ENCODE measurements around the gene KBTBD8.

Gene KBTBD8, protein sequence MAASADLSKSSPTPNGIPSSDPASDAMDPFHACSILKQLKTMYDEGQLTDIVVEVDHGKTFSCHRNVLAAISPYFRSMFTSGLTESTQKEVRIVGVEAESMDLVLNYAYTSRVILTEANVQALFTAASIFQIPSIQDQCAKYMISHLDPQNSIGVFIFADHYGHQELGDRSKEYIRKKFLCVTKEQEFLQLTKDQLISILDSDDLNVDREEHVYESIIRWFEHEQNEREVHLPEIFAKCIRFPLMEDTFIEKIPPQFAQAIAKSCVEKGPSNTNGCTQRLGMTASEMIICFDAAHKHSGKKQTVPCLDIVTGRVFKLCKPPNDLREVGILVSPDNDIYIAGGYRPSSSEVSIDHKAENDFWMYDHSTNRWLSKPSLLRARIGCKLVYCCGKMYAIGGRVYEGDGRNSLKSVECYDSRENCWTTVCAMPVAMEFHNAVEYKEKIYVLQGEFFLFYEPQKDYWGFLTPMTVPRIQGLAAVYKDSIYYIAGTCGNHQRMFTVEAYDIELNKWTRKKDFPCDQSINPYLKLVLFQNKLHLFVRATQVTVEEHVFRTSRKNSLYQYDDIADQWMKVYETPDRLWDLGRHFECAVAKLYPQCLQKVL

DNA sequence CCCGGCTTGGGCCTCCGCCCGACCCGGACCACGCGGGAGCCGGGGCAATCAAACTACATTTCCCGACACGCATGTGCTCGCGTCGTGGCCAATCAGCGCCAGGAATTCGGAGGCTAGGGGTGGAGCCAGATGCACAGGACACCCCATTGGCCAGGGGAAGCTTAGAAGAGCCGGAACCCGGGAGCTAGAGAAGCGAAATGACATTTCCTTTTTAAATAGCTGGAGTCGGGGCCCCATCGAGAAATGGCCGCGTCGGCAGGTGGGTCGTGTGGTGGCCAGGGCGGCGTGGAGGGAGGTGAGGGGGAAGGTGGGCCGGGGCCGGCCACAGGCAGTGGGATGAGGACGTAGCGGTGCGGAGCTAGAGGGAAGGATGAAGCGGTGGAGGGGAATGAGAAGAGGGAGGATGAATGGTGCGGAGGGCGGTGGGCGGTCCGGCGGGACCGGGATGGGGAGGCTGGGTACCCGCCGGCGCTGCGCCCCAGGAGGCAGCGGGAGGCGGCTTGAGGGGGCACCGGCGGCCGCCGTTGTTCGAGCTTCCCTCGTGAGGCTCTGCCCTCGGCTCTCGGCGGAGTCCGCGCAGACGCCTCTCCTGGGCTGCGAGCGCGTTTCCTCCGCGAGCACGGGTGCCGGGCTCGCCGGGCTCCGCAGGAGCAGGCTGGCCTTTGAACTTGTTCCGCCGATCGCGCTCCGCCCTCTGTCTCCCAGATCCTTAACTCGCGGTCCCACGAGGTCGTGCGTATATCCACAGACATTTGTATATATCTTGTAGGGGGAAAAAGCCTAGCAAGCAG is at the start of gene KBTBD8:
Gene KBTBD8 (plus strand): TSS at position 195 of the 791 bp plus-strand sequence. CDS start 49 bp downstream, at position 244.
- peak; percentile 97 for DNase-seq

DNA sequence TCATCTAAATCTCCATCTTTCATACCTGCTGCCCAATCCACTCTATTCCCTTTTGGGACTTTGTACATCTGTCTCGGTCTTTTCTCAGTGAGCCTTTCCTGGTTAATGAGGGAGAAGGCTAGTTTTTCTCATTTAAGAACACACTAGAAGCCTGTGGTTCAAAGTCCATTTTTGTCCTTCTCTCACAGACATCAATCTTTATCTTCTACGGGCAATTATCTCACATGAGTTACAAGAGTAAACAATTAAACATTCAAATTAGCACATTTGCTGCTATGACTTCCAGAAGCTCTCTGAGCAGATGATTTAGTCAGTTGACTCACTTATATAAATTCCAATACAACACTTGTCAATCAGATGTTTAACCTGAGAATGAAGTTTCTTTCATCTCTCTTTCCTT is 49.3 kb upstream of the KBTBD8 start:
- no peak for DNase-seq

DNA sequence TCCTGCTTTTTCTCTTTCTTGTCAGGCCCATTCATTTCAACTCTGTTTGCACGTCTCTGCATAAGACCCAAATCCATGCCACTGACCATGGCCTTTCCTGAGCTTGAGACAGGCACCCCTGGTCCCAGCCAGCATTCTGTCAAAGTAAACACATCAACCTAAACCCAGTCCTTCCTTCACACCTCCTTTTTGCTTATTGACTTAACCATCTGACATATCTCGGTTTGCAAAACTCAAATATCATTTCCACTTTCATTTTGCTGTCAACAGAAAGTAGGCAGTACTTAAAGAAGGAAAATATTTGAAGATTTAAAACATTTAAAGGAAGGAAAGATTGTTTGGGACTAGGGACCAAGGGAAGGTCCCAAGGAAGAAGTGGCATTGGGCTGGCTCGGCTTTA is 48.2 kb upstream of the KBTBD8 start:
- DNase-seq = no peak

DNA sequence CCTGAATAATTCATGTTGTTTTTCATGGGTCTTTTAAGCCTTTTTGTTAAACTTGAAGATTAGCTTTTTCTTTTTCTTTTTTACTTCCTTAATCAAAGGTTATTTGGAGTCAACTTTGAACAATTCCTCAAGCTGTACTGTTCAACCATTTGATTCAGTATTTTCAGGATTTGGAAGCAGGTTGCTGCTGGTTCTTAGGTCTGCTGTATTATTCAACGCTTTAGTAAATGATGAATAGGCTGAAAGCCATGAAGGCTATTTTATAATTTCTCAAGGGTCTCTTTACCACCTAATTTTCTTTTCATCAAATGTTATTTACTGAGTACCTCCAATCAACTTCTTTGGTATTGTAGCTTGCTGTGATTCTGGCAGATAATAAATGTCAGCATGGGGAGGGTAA is 45.8 kb upstream of the KBTBD8 start:
- DNase-seq = no peak

DNA sequence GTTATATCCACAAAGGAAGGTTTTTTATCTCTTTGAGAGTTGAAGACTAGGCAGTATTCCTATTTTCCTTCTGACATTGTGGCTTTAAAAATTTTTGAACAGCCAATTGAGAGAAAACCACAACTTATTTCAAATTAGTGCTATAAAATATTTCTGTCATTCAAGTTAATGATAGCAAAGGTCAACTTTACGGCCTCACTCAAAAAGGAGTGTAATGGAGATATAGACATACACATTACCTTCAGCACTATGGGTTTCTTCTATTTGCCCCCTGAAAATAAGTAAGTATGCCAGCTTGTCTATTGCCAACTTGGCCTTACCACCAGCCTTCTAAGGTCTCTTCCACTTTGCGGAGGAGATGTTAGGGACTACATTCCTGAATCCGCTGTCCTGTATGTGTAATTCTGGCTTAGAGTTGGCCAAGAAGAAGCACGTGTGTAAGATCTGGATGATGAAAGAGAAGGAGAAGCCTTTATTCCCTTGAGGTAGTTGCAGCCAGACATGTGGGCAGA is 44.1 kb upstream of the KBTBD8 start:
- no peak for DNase-seq

DNA sequence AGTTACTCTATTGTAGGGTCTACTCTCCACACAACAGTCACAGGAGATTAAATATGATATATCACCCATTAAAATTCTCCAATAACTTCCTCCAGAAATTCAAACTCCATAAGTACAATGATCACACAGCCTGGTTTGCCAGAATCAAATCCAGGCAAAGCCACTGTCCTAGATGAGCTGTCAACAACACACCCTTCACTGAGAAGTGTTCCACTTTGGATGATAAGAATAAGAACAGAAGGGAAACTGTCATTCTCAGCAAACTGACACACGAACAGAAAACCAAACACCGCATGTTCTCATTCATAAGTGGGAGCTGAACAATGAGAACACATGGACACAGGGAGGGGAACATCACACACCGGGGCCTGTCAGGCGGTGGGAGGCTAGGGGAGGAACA is 41.4 kb upstream of the KBTBD8 start:
- no peak for DNase-seq

DNA sequence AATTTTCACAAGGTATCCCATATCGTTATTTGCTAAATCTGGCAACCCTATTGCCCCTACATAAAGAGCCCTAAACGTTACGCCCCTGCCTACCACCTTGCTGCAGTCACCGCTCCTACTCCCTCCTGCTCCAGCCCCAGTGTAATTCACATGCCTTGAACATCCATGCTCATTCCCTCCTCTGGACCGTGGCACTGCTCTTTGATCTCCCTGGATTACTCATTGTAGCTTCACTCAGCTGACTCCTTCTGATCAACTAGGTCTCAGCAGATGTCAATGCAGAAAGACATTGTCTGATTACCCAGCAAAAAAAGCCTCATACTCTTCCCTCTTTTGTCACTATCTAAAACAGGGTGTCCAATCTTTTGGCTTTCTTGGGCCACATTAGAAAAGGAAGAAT is 40.7 kb upstream of the KBTBD8 start:
- DNase-seq = no peak

DNA sequence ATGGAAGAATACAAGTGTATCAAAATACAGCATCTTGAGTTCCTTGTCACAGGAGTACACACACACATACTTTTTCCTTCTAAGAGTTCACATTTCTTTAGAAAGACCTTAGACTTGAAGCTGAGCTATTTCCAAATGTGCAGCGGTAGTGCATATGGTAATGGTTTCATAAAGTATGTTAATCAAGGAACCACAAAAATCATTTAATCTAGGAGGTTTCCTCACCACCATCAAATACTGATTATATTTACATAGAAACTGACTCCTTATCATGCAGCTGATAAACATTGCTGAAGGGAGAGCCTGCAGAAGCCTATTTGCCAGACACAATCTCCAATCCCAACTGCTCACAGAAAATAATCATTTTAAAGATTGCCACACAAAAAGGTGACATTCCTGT is 40.0 kb upstream of the KBTBD8 start:
- no peak for DNase-seq

DNA sequence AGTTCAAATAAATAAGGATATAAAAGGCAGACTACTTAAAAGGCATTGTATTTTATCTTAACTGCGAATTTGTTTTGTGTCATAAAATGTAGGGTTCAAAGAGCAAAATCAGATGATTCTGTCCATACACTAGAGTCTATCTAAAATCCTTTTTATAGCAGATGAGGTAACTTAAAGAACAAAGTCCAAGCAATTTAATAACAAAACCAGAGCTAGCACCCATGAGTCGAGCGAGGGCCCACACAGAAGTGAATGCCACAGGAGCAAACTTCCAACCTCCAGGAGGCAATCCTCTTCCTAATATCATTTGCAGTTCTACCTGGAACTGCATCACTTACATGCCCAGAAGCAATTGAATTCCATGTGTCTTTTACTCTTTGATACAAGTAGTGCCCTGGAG is 35.4 kb upstream of the KBTBD8 start:
- DNase-seq = no peak

DNA sequence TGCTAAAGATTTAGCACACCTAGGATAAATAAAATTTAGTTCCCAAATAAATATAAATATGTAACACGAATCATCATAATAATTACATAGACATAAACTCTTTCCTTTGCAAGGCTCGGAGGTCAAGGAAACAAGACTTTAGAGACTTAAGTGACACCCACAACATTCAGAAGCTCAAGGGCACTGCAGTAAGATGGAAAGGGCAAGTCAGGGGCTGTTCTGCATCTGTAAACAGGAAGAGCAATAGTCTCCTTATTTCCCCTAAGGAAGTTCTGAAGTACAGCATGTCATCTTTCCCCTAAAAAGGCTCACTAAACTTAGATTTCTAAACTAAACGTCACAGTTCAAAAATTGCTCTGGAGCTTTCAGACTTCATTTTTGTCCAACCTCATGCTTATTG is 26.9 kb upstream of the KBTBD8 start:
- no peak for DNase-seq

DNA sequence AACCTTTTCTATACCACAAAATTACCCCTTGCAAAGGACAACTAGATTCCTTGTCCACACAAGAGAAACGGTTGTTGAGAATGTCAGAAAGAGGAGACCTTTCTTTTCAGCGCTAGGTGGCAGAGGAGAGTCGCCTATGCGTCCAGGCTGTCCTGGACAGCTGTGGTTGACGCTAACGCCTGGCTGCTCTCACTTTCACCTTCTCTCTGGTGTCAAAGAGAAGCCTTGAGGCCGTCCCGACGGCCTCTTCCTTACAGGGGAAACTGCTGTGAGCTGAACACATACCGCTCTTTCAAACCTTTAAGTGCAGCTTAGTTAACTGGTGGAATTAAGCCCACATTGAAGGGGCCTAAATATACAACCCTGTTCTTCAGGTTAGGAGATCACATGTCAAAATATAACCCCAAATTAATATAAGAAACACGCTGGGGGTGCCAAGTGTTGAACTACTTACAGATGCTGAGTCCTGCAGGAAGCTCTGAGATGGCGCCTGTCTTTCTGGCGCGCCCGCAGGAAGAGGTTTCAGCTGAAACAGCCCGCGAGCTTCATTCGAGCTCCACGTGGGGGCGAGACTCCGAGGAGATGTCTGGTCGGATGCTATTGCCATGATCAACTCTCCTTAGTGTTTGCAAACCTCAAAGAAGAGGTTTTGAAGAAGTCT is 26.1 kb upstream of the KBTBD8 start:
- DNase-seq = peak; percentile 34

DNA sequence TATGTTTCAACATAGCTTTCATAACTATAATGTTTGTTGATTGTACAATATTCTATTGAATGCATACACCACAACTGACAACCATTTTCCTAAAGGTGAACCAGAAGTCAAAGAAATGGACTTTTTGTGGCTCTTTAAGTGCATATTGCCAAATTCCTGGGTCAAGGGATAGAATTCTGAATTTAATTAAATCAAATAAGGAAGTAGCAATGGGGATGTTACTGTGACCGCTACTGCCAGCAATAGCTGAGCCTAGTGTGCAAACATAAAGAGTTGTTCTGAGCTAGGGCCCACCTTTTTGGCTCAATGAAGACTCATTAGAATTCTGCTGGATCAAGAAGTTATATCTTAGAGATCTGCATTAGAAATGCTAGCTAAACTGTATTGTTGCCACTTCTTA is 17.3 kb upstream of the KBTBD8 start:
- DNase-seq = no peak

DNA sequence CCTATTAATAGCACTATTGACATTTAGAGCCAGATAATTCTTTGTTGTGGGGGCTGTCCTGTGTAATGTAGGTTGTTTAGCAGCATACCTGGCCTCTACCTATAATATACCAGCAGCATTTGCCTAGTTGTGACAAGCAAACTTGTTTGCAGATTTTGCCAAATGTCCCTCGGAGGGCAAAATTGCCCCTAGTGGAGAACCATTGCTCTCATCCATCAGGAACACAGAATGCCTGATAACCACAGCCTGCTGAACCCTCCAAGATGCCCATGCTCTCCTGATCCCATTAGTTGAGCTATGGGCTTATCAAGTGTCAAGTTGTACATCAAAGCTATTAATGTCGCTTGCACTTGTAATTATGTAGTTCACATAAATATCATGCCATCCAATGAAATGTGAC is 15.0 kb upstream of the KBTBD8 start:
- no peak for DNase-seq

DNA sequence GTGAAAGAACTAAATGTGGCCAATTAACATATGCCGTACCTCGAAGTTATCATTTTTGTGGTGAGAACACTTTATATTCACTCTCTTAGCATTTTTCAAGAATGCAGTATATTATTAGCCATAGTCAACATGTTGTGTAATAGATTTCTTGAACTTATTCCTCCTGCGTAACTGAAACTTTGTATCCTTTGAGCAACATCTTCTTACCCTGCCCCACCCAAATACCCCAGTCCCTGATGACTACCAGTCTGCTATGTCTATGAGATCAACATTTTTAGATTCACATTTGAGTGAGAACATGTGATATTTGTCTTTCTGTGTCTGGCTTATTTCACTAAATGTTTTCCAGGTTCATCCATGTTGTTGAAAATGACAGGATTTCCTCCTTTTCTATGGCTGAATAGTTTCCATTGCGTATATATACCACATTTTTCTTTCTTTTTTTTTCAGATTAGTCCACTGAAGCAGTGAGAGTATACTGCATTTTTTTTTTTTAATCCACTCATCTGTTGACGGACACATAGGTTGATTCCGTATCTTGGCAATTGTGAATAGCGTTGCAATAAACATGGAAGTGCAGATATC is 12.7 kb upstream of the KBTBD8 start:
- no peak for DNase-seq

DNA sequence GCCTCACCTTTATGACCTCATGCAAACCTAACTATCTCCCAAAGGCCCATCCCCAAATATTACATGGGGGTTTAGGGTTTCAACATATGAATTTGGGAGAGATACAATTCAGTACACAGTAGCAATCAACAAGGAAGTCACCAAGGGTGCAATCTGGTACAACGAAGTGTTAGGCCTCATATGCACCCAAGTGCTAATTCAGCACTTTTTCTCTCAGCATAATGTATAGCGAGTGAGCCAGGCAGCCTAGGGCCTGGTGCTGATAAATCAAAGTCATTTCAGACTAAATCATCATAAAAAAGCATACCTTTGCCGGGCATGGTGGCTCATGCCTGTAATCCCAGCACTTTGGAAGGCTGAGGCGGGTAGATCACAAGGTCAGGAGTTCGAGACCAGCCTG is 11.7 kb upstream of the KBTBD8 start:
- no peak for DNase-seq

DNA sequence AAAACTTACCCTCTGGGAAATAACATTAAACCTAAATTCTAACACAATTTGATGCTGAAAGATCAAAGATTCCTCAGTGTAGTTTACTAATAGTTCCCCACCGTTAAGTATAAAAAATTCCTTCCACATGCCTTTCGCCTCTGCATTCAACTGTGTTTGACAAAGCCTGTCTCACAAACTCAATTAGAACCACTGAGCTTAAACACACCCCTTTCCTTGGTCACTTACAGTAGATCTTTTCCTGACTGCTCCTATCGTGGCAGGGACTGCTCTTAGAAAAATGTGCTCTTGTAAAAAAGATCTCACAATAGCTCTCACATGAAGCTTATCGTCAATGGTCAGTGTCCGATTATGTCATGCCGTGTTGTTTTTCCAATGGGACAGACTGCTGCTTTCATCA is 8.9 kb upstream of the KBTBD8 start:
- no peak for DNase-seq

DNA sequence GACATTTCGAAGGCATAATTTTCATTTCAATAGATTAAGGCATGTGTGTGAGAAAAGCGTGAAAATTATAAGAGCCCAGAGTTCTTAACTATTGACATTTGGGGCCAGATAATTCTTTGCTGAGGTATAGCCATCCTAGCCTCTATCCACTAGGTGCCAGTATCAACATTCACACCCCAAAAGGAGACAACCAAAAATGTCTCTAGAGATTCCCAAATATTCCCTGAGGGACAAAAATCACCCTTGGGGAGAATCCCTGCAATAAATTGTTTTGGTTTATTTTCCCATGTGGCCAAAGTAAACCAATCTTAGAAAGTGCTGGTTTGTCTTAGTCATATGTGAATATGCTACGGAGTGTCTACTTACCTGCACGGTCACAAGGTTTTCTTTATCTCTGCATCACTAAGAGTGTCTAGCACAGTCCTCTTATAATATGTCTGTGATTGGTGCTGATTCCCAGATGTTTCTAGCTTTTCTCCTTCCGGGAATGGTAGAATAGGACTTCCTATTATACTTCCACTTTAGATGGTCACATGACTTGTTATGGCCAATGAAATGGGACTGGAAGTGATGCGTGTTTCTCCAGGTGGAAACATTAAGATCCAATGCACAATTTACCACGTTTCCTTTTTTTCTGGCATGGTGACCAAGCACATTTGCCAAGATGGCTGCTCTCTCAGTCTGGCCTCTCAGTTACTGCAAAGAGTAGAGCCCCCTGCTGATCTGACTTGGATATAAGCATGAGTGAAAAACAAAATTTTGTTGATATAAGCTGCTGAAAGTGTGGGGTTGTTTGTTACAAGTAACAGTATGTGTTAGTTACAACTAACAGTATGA is 8.0 kb upstream of the KBTBD8 start:
- DNase-seq = no peak

DNA sequence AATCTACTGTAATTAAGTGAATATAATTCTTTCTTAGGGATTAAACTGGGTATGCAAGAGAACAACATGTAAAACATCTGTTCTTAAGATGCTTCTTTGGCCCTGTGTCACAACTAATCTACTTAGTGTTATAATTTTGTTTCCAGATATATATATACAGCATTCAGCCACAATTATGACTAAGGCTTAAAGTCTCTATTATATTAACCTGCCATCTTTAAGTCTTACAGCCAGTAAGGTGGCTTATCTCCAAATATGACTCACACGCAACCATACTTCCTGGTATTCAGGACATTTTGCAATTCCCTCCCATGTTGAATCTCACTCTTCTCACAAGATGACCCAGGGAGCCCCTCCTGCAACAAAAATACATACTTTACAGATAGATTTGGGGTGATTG is 6.6 kb upstream of the KBTBD8 start:
- peak; percentile 69 for DNase-seq

DNA sequence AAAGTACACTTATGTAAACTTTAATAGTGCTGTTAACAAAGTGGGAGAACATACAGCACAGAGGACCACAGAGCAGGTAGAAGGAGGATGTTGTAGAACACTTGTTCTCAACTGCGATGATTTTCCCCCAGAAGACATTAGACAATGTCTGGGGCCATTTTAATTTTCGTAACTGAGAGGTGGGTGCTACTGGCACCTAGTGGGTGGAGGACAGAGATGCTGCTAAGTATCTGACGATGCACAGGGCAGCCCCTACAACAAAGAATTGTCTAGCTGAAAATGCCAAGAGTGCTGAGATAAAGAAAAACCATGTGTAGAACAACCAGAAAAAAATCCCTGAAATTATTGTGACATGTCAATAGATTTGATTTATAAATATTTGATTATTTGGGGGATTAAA is 5.0 kb upstream of the KBTBD8 start:
- DNase-seq = no peak

DNA sequence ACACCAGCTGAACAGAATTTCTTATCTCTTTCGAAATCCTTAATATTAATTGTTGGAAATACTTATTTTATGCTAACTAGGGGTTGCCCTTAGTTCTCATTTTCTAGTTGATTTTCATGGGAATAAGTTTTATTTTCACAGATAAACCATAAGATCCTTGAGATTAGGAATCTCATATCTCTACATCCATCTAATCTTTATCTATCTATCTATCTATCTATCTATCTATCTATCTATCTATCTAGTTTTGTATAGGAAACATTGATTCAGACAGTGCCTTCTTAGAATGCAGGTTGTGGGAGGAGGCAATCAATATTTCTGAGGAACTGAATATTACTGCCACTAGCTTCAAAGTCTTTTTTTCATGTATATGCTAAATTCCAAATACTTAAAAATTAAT is 3.5 kb upstream of the KBTBD8 start:
- DNase-seq = no peak

DNA sequence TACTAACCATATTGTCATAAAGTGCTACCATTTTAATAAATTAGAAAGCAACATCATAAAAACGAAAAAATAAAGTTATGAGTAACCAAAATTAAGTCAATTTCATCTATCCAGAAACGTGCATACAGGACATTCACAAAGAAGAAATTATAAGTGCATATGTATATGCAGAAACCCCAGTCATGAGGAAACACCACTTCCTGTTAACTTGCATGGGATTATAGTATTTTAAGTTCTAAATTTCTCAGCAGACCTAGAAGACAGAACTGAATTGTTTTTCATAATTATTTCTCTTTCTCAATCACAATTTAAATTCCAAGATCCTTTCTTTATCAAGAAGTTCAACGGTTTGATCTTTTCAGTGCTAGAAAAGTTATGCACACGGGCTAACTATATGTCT is 1.4 kb upstream of the KBTBD8 start:
- no peak for DNase-seq

DNA sequence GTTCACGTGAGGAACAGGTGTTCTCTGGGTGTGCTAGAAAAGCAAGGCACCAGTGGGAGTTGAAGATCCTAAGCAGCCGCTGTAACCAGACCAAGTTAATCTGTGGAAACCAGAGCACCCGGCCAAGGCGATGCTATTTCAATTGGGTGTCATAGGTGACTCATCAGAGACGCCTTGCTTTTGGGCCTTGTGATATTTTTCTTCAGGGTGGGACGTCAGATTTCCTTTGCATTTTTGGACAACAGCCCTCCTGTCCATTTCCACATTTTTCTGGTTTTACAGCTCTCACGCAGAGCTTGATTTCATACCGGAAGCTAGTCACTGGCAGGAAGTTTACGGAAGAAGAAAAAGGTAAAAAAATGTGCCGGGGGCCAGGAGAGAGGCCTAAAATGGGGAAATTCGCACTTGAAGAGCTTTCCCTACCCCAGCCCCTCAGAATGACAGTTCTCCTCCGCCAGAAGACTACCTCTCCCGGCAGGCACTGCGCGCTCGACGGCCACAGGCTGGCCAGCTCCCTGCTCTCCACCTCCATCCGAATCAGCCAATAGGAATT is 471 bp upstream of the KBTBD8 start:
- DNase-seq = no peak
